HFFc6 (cell line): Measurements from ENCODE around the gene IQCH. TPM values are rescaled to one million over a fixed set of nuclear protein-coding genes. Genes with fewer than 3 reads are reported as not detected.
"Not testable (repeated sequence)": the region's sequence is repeated elsewhere in the genome, so short reads cannot be mapped to it uniquely, and the experiment has no call there.

Experiments used
- DNase-seq: peaks from one replicate; pipeline ENCODE4 v3.0.0-alpha.2; 2018
- H3K27ac Mint-ChIP-seq: 2 replicates; pipeline ENCODE4 v1.8.0; 2020; ENCODE audit warnings: mild to moderate bottlenecking, mixed read lengths
- H3K27me3 Mint-ChIP-seq: 2 replicates; pipeline ENCODE4 v1.8.0; 2021; ENCODE audit warnings: mild to moderate bottlenecking, moderate library complexity, mixed read lengths; ENCODE audit not compliant: insufficient read depth
- H3K36me3 Mint-ChIP-seq: 2 replicates; pipeline ENCODE4 v1.8.0; 2021; ENCODE audit warnings: low read depth, mixed read lengths
- H3K4me1 Mint-ChIP-seq: 2 replicates; pipeline ENCODE4 v1.8.0; 2020; ENCODE audit warnings: low read depth, mixed read lengths
- H3K4me3 Mint-ChIP-seq: 2 replicates; pipeline ENCODE4 v1.8.0; 2020; ENCODE audit warnings: mild to moderate bottlenecking, moderate library complexity, mixed read lengths
- H3K9me3 Mint-ChIP-seq: 2 replicates; pipeline ENCODE4 v1.8.0; 2020; ENCODE audit warnings: mild to moderate bottlenecking, mixed read lengths
- CTCF ChIP-seq: fragments of 200-600 bp; sonication (generic); IDR thresholded peaks from 2 replicates; pipeline ENCODE4 v1.5.0; 2021; ENCODE audit warnings: antibody characterized with exemption, mild to moderate bottlenecking
- total RNA-seq, 6 experiments: library from RNA; stranded (reverse); fragmentation: NEBNext Ultra II Directional; extraction: Animal tissue kit (Norgen Biotek cat#: 25700); gene quantifications; 2 replicates in 1 of 6; 3 replicates in 5 of 6; pipeline ENCODE4 v1.2.3, GENCODE V29; 2021

The IQCH gene
- total RNA-seq, 6 experiments from 2014 or later, result 1.1 to 2.2 (median 1.5) TPM

- no peaks in the 10 kb centered on the region for H3K36me3 Mint-ChIP-seq
- H3K4me3 Mint-ChIP-seq, result no peak overlapping the region
- peaks cover 9% of the 10 kb centered on the region for H3K27me3 Mint-ChIP-seq
- peak; percentile 89 for TF ChIP-seq CTCF
- H3K9me3 Mint-ChIP-seq, result no peaks in the 10 kb centered on the region
- peak; percentile 53 for DNase-seq
- 0 out of 2 replicates have a peak, but pooled peaks cover 5% of the 10 kb centered on the region for H3K4me1 Mint-ChIP-seq
- H3K27ac Mint-ChIP-seq, result no peak overlapping the region
These were observed 179.0 kb downstream of the IQCH start for GRCh38 chr15:67433495-67434099.

- DNase-seq, H3K27ac Mint-ChIP-seq, H3K36me3 Mint-ChIP-seq, H3K27me3 Mint-ChIP-seq, H3K9me3 Mint-ChIP-seq, H3K4me3 Mint-ChIP-seq, H3K4me1 Mint-ChIP-seq: not testable (repeated sequence)
These were observed 182.0 kb downstream of the IQCH start for GRCh38 chr15:67436351-67437250.

- DNase-seq, result peak; percentile 4
These were observed 189.5 kb downstream of the IQCH start for GRCh38 chr15:67444100-67444499.

GRCh38 chr15:67446449-67446848, 191.9 kb downstream of the IQCH start:
- Mint-ChIP-seq H3K36me3 (no peaks in the 10 kb centered on the region), H3K9me3 (no peaks in the 10 kb centered on the region), H3K4me3 (no peak overlapping the region), H3K27me3 (peaks cover 11% of the 10 kb centered on the region), H3K27ac (no peak overlapping the region), H3K4me1 (no peaks in the 10 kb centered on the region)
- TF ChIP-seq CTCF, result no peak
- DNase-seq, result no peak

More at GRCh38 chr15:67444100-67444499, 189.5 kb downstream of the IQCH start:
- Mint-ChIP-seq H3K27ac (no peak overlapping the region), H3K4me1 (no peaks in the 10 kb centered on the region), H3K27me3 (peaks cover 7% of the 10 kb centered on the region), H3K4me3 (no peak overlapping the region), H3K9me3 (no peaks in the 10 kb centered on the region), H3K36me3 (no peaks in the 10 kb centered on the region)
- TF ChIP-seq CTCF, result peak; percentile 10; the same call in 1 of the 2 replicates

- not testable (repeated sequence) for H3K27ac Mint-ChIP-seq, H3K4me3 Mint-ChIP-seq, H3K36me3 Mint-ChIP-seq, DNase-seq, H3K4me1 Mint-ChIP-seq
- H3K9me3 Mint-ChIP-seq, result peaks cover 11% of the 10 kb centered on the region
- H3K27me3 Mint-ChIP-seq, result peaks cover 12% of the 10 kb centered on the region
These were observed 193.8 kb downstream of the IQCH start for GRCh38 chr15:67448372-67448771.

GRCh38 chr15:67453703-67454102, 199.1 kb downstream of the IQCH start:
- not testable (repeated sequence) for H3K27ac Mint-ChIP-seq, H3K27me3 Mint-ChIP-seq, H3K4me1 Mint-ChIP-seq, H3K4me3 Mint-ChIP-seq, DNase-seq, H3K36me3 Mint-ChIP-seq
- H3K9me3 Mint-ChIP-seq, result peaks cover 14% of the 10 kb centered on the region
